Hepatocyte (in vitro differentiated cells): ENCODE data around the gene AKR7A3.

Source experiments
- CTCF ChIP-seq: fragments of 200-600 bp; sonication (generic); IDR thresholded peaks from 2 replicates; pipeline ENCODE4 v1.5.1; 2016; ENCODE audit warnings: antibody characterized with exemption, mild to moderate bottlenecking; ENCODE audit not compliant: poor library complexity
- EZH2 ChIP-seq: fragments of 200-600 bp; sonication (generic); IDR thresholded peaks from 2 replicates; pipeline ENCODE4 v1.6.1; 2016; ENCODE audit warnings: antibody characterized with exemption, mild to moderate bottlenecking, borderline replicate concordance
- EZH2phosphoT487 ChIP-seq: fragments of 200-600 bp; sonication (generic); IDR thresholded peaks from one replicate; pipeline ENCODE4 v1.6.1; 2018; ENCODE audit warnings: antibody characterized with exemption, mild to moderate bottlenecking, low read depth, moderate library complexity; ENCODE audit not compliant: unreplicated experiment, severe bottlenecking

GRCh38 chr1:19333587-19334354, 45.2 kb upstream of the AKR7A3 start:
- TF ChIP-seq CTCF = no peak
- TF ChIP-seq EZH2 = no peak
- no peak for TF ChIP-seq EZH2phosphoT487
